H1 (cell line): ENCODE measurements around the gene NOM1. TPM values are rescaled to one million over a fixed set of nuclear protein-coding genes. Genes with fewer than 3 reads are reported as not detected.

Source experiments
- EGR1 ChIP-seq: IDR thresholded peaks from 2 replicates; pipeline ENCODE4 v1.6.1; 2011; ENCODE audit warnings: low read depth, low read length, borderline replicate concordance
- EP300 ChIP-seq, 2 experiments: IDR thresholded peaks; 1 replicate in 1 of 2; 2 replicates in 1 of 2; pipeline ENCODE4 v1.6.1; 2011 to 2012; ENCODE audit warnings: low read depth in 2 of 2, low read length in 2 of 2, mild to moderate bottlenecking in 2 of 2, borderline replicate concordance in 1 of 2, inconsistent platforms in 1 of 2, moderate library complexity in 1 of 2
- JUND ChIP-seq: IDR thresholded peaks from 2 replicates; pipeline ENCODE4 v1.6.1; 2011; ENCODE audit warnings: mild to moderate bottlenecking, improper control_type of control experiment, low read length
- POLR2A ChIP-seq, 2 experiments: IDR thresholded peaks; 1 replicate in 1 of 2; 2 replicates in 1 of 2; pipeline ENCODE4 v1.6.1; 2011; ENCODE audit warnings: low read depth in 2 of 2, low read length in 2 of 2, mild to moderate bottlenecking in 2 of 2; ENCODE audit errors: control extremely low read depth in 1 of 2
- POLR2AphosphoS5 ChIP-seq: IDR thresholded peaks from 2 replicates; pipeline ENCODE4 v1.6.1; 2011; ENCODE audit warnings: low read depth, low read length
- TAF7 ChIP-seq: optimal IDR thresholded peaks from 2 replicates; pipeline ENCODE3; 2011; ENCODE audit warnings: low read depth, mild to moderate bottlenecking, inconsistent platforms, low read length, moderate library complexity, borderline replicate concordance
- polyA plus RNA-seq, 7 experiments: library from polyadenylated mRNA; depleted of rRNA in 3 of 7; stranded (reverse) in 5 of 7; unstranded in 2 of 7; fragments of >200 nt in 5 of 7; fragments of 200-250 nt in 2 of 7; gene quantifications; 1 replicate in 5 of 7; 2 replicates in 1 of 7; 4 replicates in 1 of 7; pipeline versions ENCODE4 v1.2.1 to v1.2.3, GENCODE V29; 2011 to 2013; ENCODE audit warnings: missing spikeins in 2 of 7, mixed read lengths in 2 of 7
- total RNA-seq: library from RNA; stranded (reverse); fragmentation: NEBNext Ultra II Directional; extraction: Animal tissue kit (Norgen Biotek cat#: 25700); gene quantifications from 2 replicates; pipeline ENCODE4 v1.2.1, GENCODE V29; 2021

Gene NOM1
- total and polyA plus RNA-seq, 2 of the 8 experiments (the other 6 are each of a cell fraction or from before 2014, with no cell fraction given), result 10.6 to 29.1 TPM

- no peak for TF ChIP-seq EGR1
- TF ChIP-seq TAF7, result no peak
- no peak for TF ChIP-seq POLR2A (IDR thresholded peaks at IDR 0.05; ENCODE audit: control extremely low read depth in 1 of 2, low read depth in 2 of 2, low read length in 2 of 2)
- no peak for TF ChIP-seq POLR2AphosphoS5
- TF ChIP-seq EP300 (IDR thresholded peaks at IDR 0.05; ENCODE audit: borderline replicate concordance in 1 of 2, low read depth in 2 of 2, low read length in 2 of 2), result no peak
- TF ChIP-seq JUND, result no peak
These were observed 12.6 kb downstream of the NOM1 start (continued) for GRCh38 chr7:156962145-156962544.
